NCI-H1105 treated with DMSO at 0.1 percent for 48 hours (cell line): ENCODE data around the gene PDCD2L.
A peak's percentile ranks its signal among the peaks of the same experiment; 100 is the strongest.
"Not testable (repeated sequence)": the region's sequence is repeated elsewhere in the genome, so short reads cannot be mapped to it uniquely, and the experiment has no call there.

Experiments
- DNase-seq: peaks from one replicate; lab custom pipeline; 2025; lab: John Stamatoyannopoulos, UW

Gene PDCD2L, protein sequence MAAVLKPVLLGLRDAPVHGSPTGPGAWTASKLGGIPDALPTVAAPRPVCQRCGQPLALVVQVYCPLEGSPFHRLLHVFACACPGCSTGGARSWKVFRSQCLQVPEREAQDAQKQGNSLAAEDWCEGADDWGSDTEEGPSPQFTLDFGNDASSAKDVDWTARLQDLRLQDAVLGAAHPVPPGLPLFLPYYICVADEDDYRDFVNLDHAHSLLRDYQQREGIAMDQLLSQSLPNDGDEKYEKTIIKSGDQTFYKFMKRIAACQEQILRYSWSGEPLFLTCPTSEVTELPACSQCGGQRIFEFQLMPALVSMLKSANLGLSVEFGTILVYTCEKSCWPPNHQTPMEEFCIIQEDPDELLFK

DNA sequence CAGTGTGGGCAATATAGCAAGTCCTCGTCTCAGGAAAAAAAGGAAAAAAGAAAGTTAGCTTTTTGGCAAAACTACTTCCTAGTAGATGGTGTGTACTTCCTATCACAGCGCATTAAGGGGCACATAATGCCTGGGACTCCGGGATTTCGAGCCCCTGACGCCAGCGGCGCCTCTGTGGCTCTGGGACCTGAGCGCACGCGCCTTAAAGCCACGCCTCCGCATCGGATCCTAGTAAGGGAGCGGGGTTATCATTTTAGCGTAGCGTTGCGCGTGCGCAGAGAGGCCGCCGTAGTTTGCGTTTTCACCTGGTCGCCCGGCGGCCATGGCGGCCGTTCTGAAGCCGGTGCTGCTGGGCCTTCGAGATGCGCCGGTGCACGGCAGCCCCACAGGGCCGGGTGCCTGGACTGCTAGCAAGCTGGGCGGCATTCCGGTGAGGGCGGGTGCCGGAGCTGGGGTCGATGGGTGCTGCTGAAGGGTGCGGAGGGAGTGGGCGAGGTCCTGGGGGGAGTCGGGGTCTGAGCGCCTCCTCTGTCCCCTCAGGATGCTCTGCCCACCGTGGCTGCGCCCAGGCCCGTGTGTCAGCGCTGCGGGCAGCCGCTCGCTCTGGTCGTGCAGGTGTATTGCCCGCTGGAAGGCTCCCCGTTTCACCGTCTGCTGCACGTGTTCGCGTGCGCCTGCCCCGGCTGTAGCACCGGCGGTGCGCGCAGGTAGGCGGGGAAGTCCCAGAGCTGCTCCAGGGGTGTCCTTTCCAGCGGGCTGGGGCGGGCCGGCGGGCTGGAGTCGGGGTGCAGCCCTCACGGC is at the start of gene PDCD2L:
Gene PDCD2L, plus strand, starts transcription at position 291 of the 801 bp plus-strand sequence. Its CDS starts 32 bp downstream, at position 323.
- peak; percentile 95 for DNase-seq

GRCh38 chr19:34355201-34355600 is 49.0 kb upstream of the PDCD2L start:
- DNase-seq, result no peak

GRCh38 chr19:34356875-34357274 is 47.3 kb upstream of the PDCD2L start:
- no peak for DNase-seq

- no peak for DNase-seq
Measured at GRCh38 chr19:34357431-34357830, 46.8 kb upstream of the PDCD2L start.

- DNase-seq, result peak; percentile 97
Measured at GRCh38 chr19:34359140-34359953, 44.9 kb upstream of the PDCD2L start.

DNA sequence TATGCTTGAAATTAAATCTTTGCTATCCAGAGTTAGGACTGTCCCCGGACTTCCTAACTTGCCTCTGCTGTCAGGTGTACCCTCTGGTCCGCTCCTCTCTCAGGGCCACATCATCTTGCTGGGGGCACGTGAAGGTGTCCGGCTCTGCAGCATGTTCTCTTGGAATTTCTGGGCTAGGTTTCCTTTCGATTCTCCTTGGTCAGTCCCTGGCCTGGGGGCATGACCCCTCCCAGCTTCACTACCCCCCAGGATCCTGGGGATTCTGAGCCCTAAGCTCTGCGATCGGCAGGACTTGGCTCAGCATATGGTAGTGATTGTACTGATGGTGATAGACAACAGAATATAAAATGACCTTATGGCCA is 44.3 kb upstream of the PDCD2L start:
- no peak for DNase-seq

DNA sequence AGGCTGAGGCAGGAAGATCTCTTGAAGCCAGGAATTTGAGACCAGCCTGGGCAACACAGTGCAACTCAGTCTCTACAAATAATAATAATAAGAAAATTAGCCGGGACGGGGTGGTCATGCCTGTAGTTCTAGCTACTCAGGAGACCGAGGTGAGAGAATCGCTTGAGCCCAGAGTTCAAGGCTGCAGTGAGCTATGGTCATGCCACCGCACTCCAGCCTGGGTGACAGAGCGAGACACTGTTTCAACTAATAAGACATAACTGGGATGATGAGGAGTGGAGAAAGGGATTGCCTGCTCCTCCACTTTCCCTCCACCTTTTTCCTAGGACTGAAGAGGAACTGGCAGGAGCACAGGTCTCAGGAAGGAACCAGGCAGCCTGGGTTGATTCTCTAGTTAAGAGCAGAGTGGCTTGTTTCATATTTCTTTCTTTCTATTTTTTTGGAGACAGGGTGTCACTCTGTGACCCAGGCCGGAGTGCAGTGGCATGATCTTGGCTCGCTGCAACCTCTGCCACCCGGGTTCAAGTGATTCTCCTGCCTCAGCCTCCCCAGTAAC is 43.8 kb upstream of the PDCD2L start:
- no peak for DNase-seq

- no peak for DNase-seq
Measured at GRCh38 chr19:34362679-34363069, 41.5 kb upstream of the PDCD2L start.

DNA sequence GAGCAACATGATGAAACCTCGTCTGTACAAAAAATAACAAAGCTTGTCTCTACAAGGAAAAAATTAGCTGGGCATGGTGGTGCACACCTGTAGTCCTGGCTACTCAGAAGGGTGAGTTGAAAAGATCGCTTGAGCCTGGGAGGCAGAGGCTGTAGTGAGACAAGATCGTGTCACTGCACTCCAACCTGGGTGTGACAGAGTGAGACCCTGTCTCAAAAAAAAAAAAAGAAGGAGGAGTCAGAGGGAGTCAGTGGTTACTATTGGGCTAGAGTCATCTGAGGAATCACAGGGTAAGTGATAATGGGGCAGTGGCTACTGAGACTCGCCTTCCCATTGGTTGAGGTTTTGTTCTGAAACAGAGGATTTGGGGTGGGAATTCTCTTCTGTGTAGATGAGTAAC is 41.1 kb upstream of the PDCD2L start:
- DNase-seq, result no peak

- no peak for DNase-seq
Measured at GRCh38 chr19:34363930-34364329, 40.3 kb upstream of the PDCD2L start.

- DNase-seq, result no peak
Measured at GRCh38 chr19:34364462-34364829, 39.8 kb upstream of the PDCD2L start.

DNA sequence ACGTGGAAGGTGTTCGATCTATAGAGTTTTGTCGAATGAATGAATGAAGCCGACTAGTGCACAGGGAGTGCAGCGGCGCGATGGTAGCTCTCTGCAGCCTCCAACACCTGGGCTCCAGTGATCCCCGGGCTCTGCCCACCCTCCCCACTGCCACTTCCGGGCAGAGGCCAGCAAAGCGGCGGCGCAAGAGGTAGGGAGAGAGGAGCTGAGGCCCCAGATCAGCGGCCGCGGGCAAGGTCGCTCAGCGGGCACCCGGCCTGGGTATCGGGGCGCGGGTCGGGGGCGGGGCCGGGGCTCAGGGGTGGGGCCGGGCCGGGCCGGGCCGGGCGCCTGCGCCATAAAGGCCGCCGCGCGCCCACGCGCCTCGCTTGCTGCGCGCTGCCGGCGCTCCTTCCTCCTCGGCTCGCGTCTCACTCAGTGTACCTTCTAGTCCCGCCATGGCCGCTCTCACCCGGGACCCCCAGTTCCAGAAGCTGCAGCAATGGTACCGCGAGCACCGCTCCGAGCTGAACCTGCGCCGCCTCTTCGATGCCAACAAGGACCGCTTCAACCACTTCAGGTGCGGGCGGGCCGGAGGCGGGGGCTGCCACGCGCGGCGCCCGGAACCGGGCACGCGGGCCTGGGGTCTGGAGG is 39.3 kb upstream of the PDCD2L start, which contains the start of gene GPI:
Gene GPI, plus strand, starts transcription at position 367 of the 633 bp plus-strand sequence. Its CDS starts 71 bp downstream, at position 438.
- DNase-seq, result peak; percentile 57

GRCh38 chr19:34365463-34366401 is 38.5 kb upstream of the PDCD2L start:
- peak; percentile 8 for DNase-seq

- DNase-seq, result no peak
Measured at GRCh38 chr19:34366738-34367623, 37.2 kb upstream of the PDCD2L start.

- DNase-seq, result no peak
Measured at GRCh38 chr19:34367624-34367957, 36.6 kb upstream of the PDCD2L start.

DNA sequence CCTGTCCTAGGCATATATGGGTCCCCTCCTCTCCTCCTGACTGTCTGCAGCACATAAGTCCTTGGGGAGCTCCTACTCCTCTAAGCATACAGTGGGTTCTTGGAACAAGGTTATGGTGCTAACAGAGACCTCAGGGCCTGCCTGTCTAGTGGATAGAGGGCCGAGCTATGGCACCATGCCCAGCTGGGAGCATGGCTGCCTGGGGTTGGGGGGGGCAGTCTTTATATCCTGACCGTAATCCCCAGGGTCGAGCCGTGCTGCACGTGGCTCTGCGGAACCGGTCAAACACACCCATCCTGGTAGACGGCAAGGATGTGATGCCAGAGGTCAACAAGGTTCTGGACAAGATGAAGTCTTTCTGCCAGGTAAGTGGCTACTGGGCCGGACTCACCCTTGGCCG is 35.9 kb upstream of the PDCD2L start:
- no peak for DNase-seq

- not testable (repeated sequence) for DNase-seq
Measured at GRCh38 chr19:34369166-34369565, 35.0 kb upstream of the PDCD2L start.

GRCh38 chr19:34370117-34370516 is 34.1 kb upstream of the PDCD2L start:
- DNase-seq, result no peak

DNA sequence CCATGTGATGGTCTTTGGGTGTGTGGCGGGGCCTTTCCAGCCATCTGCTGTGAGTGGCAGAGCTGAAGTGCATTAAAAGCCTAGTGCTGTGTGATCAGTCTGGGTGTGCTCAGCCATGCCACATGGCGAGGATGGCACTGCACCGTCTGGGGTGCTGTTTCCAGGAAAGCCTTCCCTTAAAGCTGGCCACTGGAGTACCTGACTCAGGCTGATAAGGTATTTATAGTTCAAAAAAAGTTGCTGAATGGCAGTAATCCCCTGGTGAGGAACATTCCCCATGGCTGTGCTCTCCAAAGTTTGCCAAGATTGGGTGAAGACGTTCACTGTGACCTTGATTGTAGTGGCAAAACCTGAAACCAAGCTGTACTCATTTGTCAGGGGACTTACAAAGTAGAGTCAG is 33.2 kb upstream of the PDCD2L start:
- DNase-seq, result no peak
